Subcutaneous abdominal adipose tissue (tissue), 5 donors: ENCODE data around the gene MRPL51.

Source experiments
- H3K27ac ChIP-seq: one replicate; pipeline ENCODE4 v1.7.0; 2013; ENCODE audit warnings: low read depth, mild to moderate bottlenecking, inconsistent platforms, low read length, moderate library complexity
- H3K27me3 ChIP-seq, 5 donors: one replicate each; pipeline ENCODE4 v1.7.0; 2013; ENCODE audit warnings: low read length in 5 of 5, inconsistent platforms in 1 of 5; ENCODE audit not compliant: control insufficient read depth in 5 of 5, insufficient read depth in 4 of 5
- H3K36me3 ChIP-seq, 5 donors: one replicate each; pipeline ENCODE4 v1.7.0; 2013; ENCODE audit warnings: low read length in 5 of 5; ENCODE audit not compliant: control insufficient read depth in 5 of 5, insufficient read depth in 5 of 5
- H3K4me1 ChIP-seq, 5 donors: one replicate each; pipeline ENCODE4 v1.7.0; 2013; ENCODE audit warnings: low read length in 5 of 5, mild to moderate bottlenecking in 3 of 5, moderate library complexity in 1 of 5; ENCODE audit not compliant: control insufficient read depth in 5 of 5, insufficient read depth in 5 of 5
- H3K4me3 ChIP-seq, 5 donors: one replicate each; pipeline ENCODE4 v1.7.0; 2013; ENCODE audit warnings: low read length in 5 of 5, low read depth in 1 of 5
- H3K9ac ChIP-seq, 5 donors: one replicate each; pipeline ENCODE4 v1.7.0; 2013; ENCODE audit warnings: low read length in 5 of 5, mild to moderate bottlenecking in 4 of 5, moderate library complexity in 3 of 5
- H3K9me3 ChIP-seq, 5 donors: one replicate each; pipeline ENCODE4 v1.7.0; 2013; ENCODE audit warnings: low read length in 5 of 5; ENCODE audit not compliant: control insufficient read depth in 5 of 5
- donor health status: healthy.
- donor health status: healthy.
- donor health status: healthy.
- donor health status: healthy.
- donor health status: healthy.

Gene MRPL51

GRCh38 chr12:6442836-6443235 lies 50.2 kb downstream of the MRPL51 start:
- no peak overlapping the region for H3K27ac ChIP-seq
- no peak overlapping the region for H3K4me3 ChIP-seq

More at GRCh38 chr12:6442836-6443235, 50.2 kb downstream of the MRPL51 start:
- Histone ChIP-seq H3K9ac (no peak overlapping the region), H3K27me3 (no peaks in the 10 kb centered on the region), H3K36me3 (peaks cover 2 to 50% (median 19%) of the 10 kb centered on the region in 5 donors), H3K9me3 (no peaks in the 10 kb centered on the region), H3K4me1 (no peaks in the 10 kb centered on the region)
